ENCODE measurements around the gene SCGB2B2. TPM values are rescaled to one million over a fixed set of nuclear protein-coding genes. Genes with fewer than 3 reads are reported as not detected.
"Not testable (repeated sequence)": the region's sequence is repeated elsewhere in the genome, so short reads cannot be mapped to it uniquely, and the experiment has no call there.

SCGB2B2 gene
- total RNA-seq, result under 1 TPM in 1 of 2 experiments, not detected in 1; 0.19 TPM

- POLR2A ChIA-PET, result interaction anchor here (0.7 to 2.1 kb wide), 2 partner anchors 57 to 250 kb away, joined by 3 to 9 read pairs; partner anchors contain the start of genes ZNF181 and ZNF30
- CTCF ChIA-PET, result interaction anchor here (2.0 kb wide), 1 partner anchor 36 kb away, joined by 5 read pairs; no protein-coding TSS in a partner anchor
Measured at GRCh38 chr19:34676697-34677385, at the start of gene SCGB2B2. Gene SCGB2B2 (minus strand): TSS chr19:34677159. CDS start chr19:34594563, 82,596 bp downstream.

- CTCF ChIA-PET, result no interaction called here
- POLR2A ChIA-PET, result no interaction called here
Measured at GRCh38 chr19:34725400-34725799, 48.4 kb upstream of the SCGB2B2 start.

- CTCF ChIA-PET, result interaction anchor here (1.2 kb wide), 1 partner anchor 63 kb away, joined by 3 read pairs; no protein-coding TSS in a partner anchor
- POLR2A ChIA-PET, result no interaction called here
Measured at GRCh38 chr19:34722353-34722752, 45.4 kb upstream of the SCGB2B2 start.

GRCh38 chr19:34715357-34715756 is 38.4 kb upstream of the SCGB2B2 start:
- CTCF ChIA-PET, result no interaction called here
- POLR2A ChIA-PET, result no interaction called here

GRCh38 chr19:34713262-34713637 is 36.3 kb upstream of the SCGB2B2 start:
- POLR2A ChIA-PET, result no interaction called here
- CTCF ChIA-PET, result interaction anchor here (1.5 to 2.2 kb wide), 4 partner anchors 36 to 935 kb away, joined by 4 to 12 read pairs (median 8); partner anchors contain the start of genes SCGB2B2 and ZNF302

GRCh38 chr19:34712395-34713261 is 35.7 kb upstream of the SCGB2B2 start:
- ChIA-PET CTCF (interaction anchor here (1.5 to 2.2 kb wide), 4 partner anchors 36 to 935 kb away, joined by 4 to 12 read pairs (median 8); partner anchors contain the start of genes SCGB2B2 and ZNF302), POLR2A (no interaction called here)

- CTCF ChIA-PET, result interaction anchor here (1.5 to 2.2 kb wide), 4 partner anchors 35 to 934 kb away, joined by 4 to 12 read pairs (median 8); partner anchors contain the start of genes SCGB2B2 and ZNF302
- POLR2A ChIA-PET, result no interaction called here
Measured at GRCh38 chr19:34711890-34712289, 34.9 kb upstream of the SCGB2B2 start.

- CTCF ChIA-PET, result no interaction called here
- POLR2A ChIA-PET, result no interaction called here
Measured at GRCh38 chr19:34707661-34708060, 30.7 kb upstream of the SCGB2B2 start.

- ChIA-PET POLR2A (no interaction called here), CTCF (no interaction called here)
Measured at GRCh38 chr19:34692549-34692948, 15.6 kb upstream of the SCGB2B2 start.

GRCh38 chr19:34690372-34690771 is 13.4 kb upstream of the SCGB2B2 start:
- CTCF ChIA-PET, result no interaction called here
- POLR2A ChIA-PET, result no interaction called here

GRCh38 chr19:34688592-34688991 is 11.6 kb upstream of the SCGB2B2 start:
- ChIA-PET POLR2A (no interaction called here), CTCF (no interaction called here)

GRCh38 chr19:34687348-34687747 is 10.4 kb upstream of the SCGB2B2 start:
- CTCF ChIA-PET, result no interaction called here
- POLR2A ChIA-PET, result no interaction called here

- ChIA-PET CTCF (no interaction called here), POLR2A (no interaction called here)
Measured at GRCh38 chr19:34686455-34686854, 9.5 kb upstream of the SCGB2B2 start.

GRCh38 chr19:34685266-34685665 is 8.3 kb upstream of the SCGB2B2 start:
- POLR2A ChIA-PET, CTCF ChIA-PET: not testable (repeated sequence)

- CTCF ChIA-PET, result interaction anchor here (0.8 kb wide), 1 partner anchor 36 kb away, joined by 3 read pairs; no protein-coding TSS in a partner anchor
- POLR2A ChIA-PET, result no interaction called here
Measured at GRCh38 chr19:34681478-34681877, 4.5 kb upstream of the SCGB2B2 start.

- ChIA-PET CTCF (no interaction called here), POLR2A (interaction anchor here (0.6 to 2.1 kb wide), 4 partner anchors 38 to 322 kb away, joined by 3 to 9 read pairs (median 6); partner anchors contain the start of gene ZNF181)
Measured at GRCh38 chr19:34678421-34678820, 1.5 kb upstream of the SCGB2B2 start.

- POLR2A ChIA-PET, result interaction anchor here (0.6 to 2.1 kb wide), 5 partner anchors 37 to 504 kb away, joined by 3 to 9 read pairs (median 3); partner anchors contain the start of gene ZNF181
- CTCF ChIA-PET, result interaction anchor here (0.5 to 0.8 kb wide), 2 partner anchors 17 to 170 kb away, joined by 3 read pairs; no protein-coding TSS in a partner anchor
Measured at GRCh38 chr19:34678085-34678412, 1.1 kb upstream of the SCGB2B2 start.

GRCh38 chr19:34677386-34678084 is 576 bp upstream of the SCGB2B2 start, which contains the start of gene ZNF302:
Gene ZNF302 (plus strand): TSS chr19:34677678. CDS start chr19:34678805, 1,127 bp downstream.
- CTCF ChIA-PET, result interaction anchor here (0.5 to 2.0 kb wide), 3 partner anchors 17 to 169 kb away, joined by 3 to 5 read pairs (median 3); no protein-coding TSS in a partner anchor
- POLR2A ChIA-PET, result interaction anchor here (0.6 to 2.1 kb wide), 5 partner anchors 37 to 504 kb away, joined by 3 to 9 read pairs (median 3); partner anchors contain the start of genes ZNF181 and ZNF30

- CTCF ChIA-PET, result interaction anchor here (1.2 to 2.0 kb wide), 2 partner anchors 35 to 37 kb away, joined by 3 to 5 read pairs; no protein-coding TSS in a partner anchor
Measured at GRCh38 chr19:34675919-34676318, 1.0 kb downstream of the SCGB2B2 start.

More at GRCh38 chr19:34675919-34676318, 1.0 kb downstream of the SCGB2B2 start:
- POLR2A ChIA-PET, result no interaction called here
